IgD-negative memory B cell (primary cell): ENCODE results near the gene CFAP251. TPM values are rescaled to one million over a fixed set of nuclear protein-coding genes. Genes with fewer than 3 reads are reported as not detected.
"Not testable (repeated sequence)": the region's sequence is repeated elsewhere in the genome, so short reads cannot be mapped to it uniquely, and the experiment has no call there.

ENCODE experiments used
- H3K27ac Mint-ChIP-seq, 3 donors: one replicate each; pipeline ENCODE4 v1.8.0; 2020 to 2022; ENCODE audit warnings: mild to moderate bottlenecking in 3 of 3, mixed read lengths in 3 of 3, moderate library complexity in 1 of 3
- H3K27me3 Mint-ChIP-seq: one replicate; pipeline ENCODE4 v1.8.0; 2021; ENCODE audit warnings: mixed read lengths
- H3K36me3 Mint-ChIP-seq: one replicate; pipeline ENCODE4 v1.8.0; 2020; ENCODE audit warnings: mild to moderate bottlenecking, mixed read lengths
- H3K4me1 Mint-ChIP-seq, 3 donors: one replicate each; pipeline ENCODE4 v1.8.0; 2020 to 2022; ENCODE audit warnings: mixed read lengths in 3 of 3, mild to moderate bottlenecking in 1 of 3
- H3K4me3 Mint-ChIP-seq, 4 donors: one replicate each; pipeline ENCODE4 v1.8.0; 2020 to 2022; ENCODE audit warnings: mild to moderate bottlenecking in 4 of 4, mixed read lengths in 4 of 4, moderate library complexity in 3 of 4
- H3K9me3 Mint-ChIP-seq, 3 donors: one replicate each; pipeline ENCODE4 v1.8.0; 2020 to 2021; ENCODE audit warnings: mixed read lengths in 3 of 3, mild to moderate bottlenecking in 1 of 3
- polyA plus RNA-seq: library from polyadenylated mRNA; unstranded; fragments of 300-500 nt; fragmentation: Illumina TruSeq; gene quantifications from one replicate; pipeline ENCODE4 v1.2.3, GENCODE V29; 2021

CFAP251 gene
- polyA plus RNA-seq, 1 donor from 2014 or later: not detected

GRCh38 chr12:121889661-121890060, 28.7 kb upstream of the CFAP251 start:
- not testable (repeated sequence) for H3K36me3 Mint-ChIP-seq, H3K9me3 Mint-ChIP-seq, H3K27me3 Mint-ChIP-seq
- Mint-ChIP-seq H3K4me3 (peak overlapping the region; percentile 97 to 100 (median 99)), H3K27ac (peak overlapping the region; percentile 97 to 99 (median 97)), H3K4me1 (peaks cover 17 to 24% (median 20%) of the 10 kb centered on the region in 3 donors)

GRCh38 chr12:121892673-121893561, 25.5 kb upstream of the CFAP251 start:
- H3K4me3 Mint-ChIP-seq: peak overlapping the region in 2 of 4 donors; percentile 3 to 17
- peaks cover 2% of the 10 kb centered on the region for H3K36me3 Mint-ChIP-seq
- H3K9me3 Mint-ChIP-seq: no peaks in the 10 kb centered on the region
- peak overlapping the region in 1 of 3 donors; percentile 26 for H3K27ac Mint-ChIP-seq
- peaks cover 17 to 22% (median 20%) of the 10 kb centered on the region in 3 donors for H3K4me1 Mint-ChIP-seq
- no peaks in the 10 kb centered on the region for H3K27me3 Mint-ChIP-seq

GRCh38 chr12:121893961-121894460, 24.4 kb upstream of the CFAP251 start:
- Mint-ChIP-seq H3K27me3 (no peaks in the 10 kb centered on the region), H3K36me3 (peaks cover 2% of the 10 kb centered on the region), H3K4me3 (peak overlapping the region in 2 of 4 donors; percentile 26 to 62), H3K9me3 (no peaks in the 10 kb centered on the region), H3K4me1 (peaks cover 8 to 18% (median 17%) of the 10 kb centered on the region in 3 donors), H3K27ac (peak overlapping the region in 1 of 3 donors; percentile 85)

- H3K27ac Mint-ChIP-seq: no peak overlapping the region
- H3K4me3 Mint-ChIP-seq: peak overlapping the region in 2 of 4 donors; percentile 37
- H3K36me3 Mint-ChIP-seq: peaks cover 2% of the 10 kb centered on the region
- H3K9me3 Mint-ChIP-seq: no peaks in the 10 kb centered on the region
- H3K27me3 Mint-ChIP-seq: no peaks in the 10 kb centered on the region
- H3K4me1 Mint-ChIP-seq: peaks cover 2 to 12% (median 11%) of the 10 kb centered on the region in 3 donors
Measured at GRCh38 chr12:121894633-121895032, 23.8 kb upstream of the CFAP251 start.

GRCh38 chr12:121898287-121898686, 20.1 kb upstream of the CFAP251 start:
- Mint-ChIP-seq H3K4me1 (peaks cover 0 to 4% (median 0%) of the 10 kb centered on the region in 3 donors), H3K27ac (no peak overlapping the region), H3K36me3 (peaks cover 12% of the 10 kb centered on the region), H3K4me3 (no peak overlapping the region), H3K27me3 (no peaks in the 10 kb centered on the region), H3K9me3 (no peaks in the 10 kb centered on the region)

GRCh38 chr12:121899590-121899989, 18.8 kb upstream of the CFAP251 start:
- no peak overlapping the region for H3K27ac Mint-ChIP-seq
- no peaks in the 10 kb centered on the region for H3K4me1 Mint-ChIP-seq
- no peaks in the 10 kb centered on the region for H3K9me3 Mint-ChIP-seq
- peaks cover 15% of the 10 kb centered on the region for H3K36me3 Mint-ChIP-seq
- H3K27me3 Mint-ChIP-seq: no peaks in the 10 kb centered on the region
- H3K4me3 Mint-ChIP-seq: no peak overlapping the region

- H3K9me3 Mint-ChIP-seq: no peaks in the 10 kb centered on the region
- no peaks in the 10 kb centered on the region for H3K27me3 Mint-ChIP-seq
- H3K4me1 Mint-ChIP-seq: peaks cover 0 to 1% (median 0%) of the 10 kb centered on the region in 3 donors
- peaks cover 14% of the 10 kb centered on the region for H3K36me3 Mint-ChIP-seq
- no peak overlapping the region for H3K4me3 Mint-ChIP-seq
- H3K27ac Mint-ChIP-seq: peak overlapping the region in 1 of 3 donors; percentile 56
Measured at GRCh38 chr12:121903202-121903601, 15.2 kb upstream of the CFAP251 start.

GRCh38 chr12:121905746-121906145, 12.6 kb upstream of the CFAP251 start:
- Mint-ChIP-seq H3K4me3 (no peak overlapping the region), H3K4me1 (peaks cover 0 to 2% (median 1%) of the 10 kb centered on the region in 3 donors), H3K27me3 (no peaks in the 10 kb centered on the region), H3K27ac (no peak overlapping the region), H3K9me3 (no peaks in the 10 kb centered on the region), H3K36me3 (peaks cover 19% of the 10 kb centered on the region)

- Mint-ChIP-seq H3K4me3 (no peak overlapping the region), H3K27me3 (no peaks in the 10 kb centered on the region), H3K36me3 (peaks cover 8% of the 10 kb centered on the region), H3K9me3 (no peaks in the 10 kb centered on the region), H3K4me1 (peaks cover 0 to 6% (median 4%) of the 10 kb centered on the region in 3 donors), H3K27ac (peak overlapping the region in 1 of 3 donors; percentile 14)
Measured at GRCh38 chr12:121908702-121909101, 9.7 kb upstream of the CFAP251 start.

- no peaks in the 10 kb centered on the region for H3K9me3 Mint-ChIP-seq
- H3K36me3 Mint-ChIP-seq: peaks cover 6% of the 10 kb centered on the region
- H3K27ac Mint-ChIP-seq: peak overlapping the region in 1 of 3 donors; percentile 59
Measured at GRCh38 chr12:121911824-121912585, 6.4 kb upstream of the CFAP251 start.

GRCh38 chr12:121915841-121916321, 2.5 kb upstream of the CFAP251 start:
- Mint-ChIP-seq H3K27me3 (no peaks in the 10 kb centered on the region), H3K4me1 (peaks cover 5 to 15% (median 7%) of the 10 kb centered on the region in 3 donors), H3K36me3 (no peaks in the 10 kb centered on the region), H3K27ac (peak overlapping the region in 2 of 3 donors; percentile 17 to 80), H3K9me3 (no peaks in the 10 kb centered on the region), H3K4me3 (no peak overlapping the region)

More at GRCh38 chr12:121911824-121912585, 6.4 kb upstream of the CFAP251 start:
- H3K4me1 Mint-ChIP-seq: peaks cover 0 to 6% (median 5%) of the 10 kb centered on the region in 3 donors
- no peaks in the 10 kb centered on the region for H3K27me3 Mint-ChIP-seq
- H3K4me3 Mint-ChIP-seq: peak overlapping the region in 1 of 4 donors; percentile 72

- H3K36me3 Mint-ChIP-seq: peaks cover 2% of the 10 kb centered on the region
- no peaks in the 10 kb centered on the region for H3K27me3 Mint-ChIP-seq
- H3K9me3 Mint-ChIP-seq: no peaks in the 10 kb centered on the region
- peak overlapping the region in 1 of 4 donors; percentile 4 for H3K4me3 Mint-ChIP-seq
- H3K27ac Mint-ChIP-seq: peak overlapping the region; percentile 53 to 95 (median 91)
- peaks cover 5 to 15% (median 11%) of the 10 kb centered on the region in 3 donors for H3K4me1 Mint-ChIP-seq
Measured at GRCh38 chr12:121916719-121917118, 1.7 kb upstream of the CFAP251 start.

- Mint-ChIP-seq H3K4me1 (peaks cover 5 to 12% (median 9%) of the 10 kb centered on the region in 3 donors), H3K36me3 (peaks cover 2% of the 10 kb centered on the region), H3K4me3 (peak overlapping the region in 3 of 4 donors; percentile 26 to 90 (median 38)), H3K9me3 (no peaks in the 10 kb centered on the region), H3K27me3 (no peaks in the 10 kb centered on the region), H3K27ac (peak overlapping the region in 2 of 3 donors; percentile 53 to 95)
Measured at GRCh38 chr12:121918679-121919038, 267 bp downstream of the CFAP251 start.

GRCh38 chr12:121921066-121921465, 2.7 kb downstream of the CFAP251 start:
- H3K4me1 Mint-ChIP-seq: peaks cover 5 to 12% (median 9%) of the 10 kb centered on the region in 3 donors
- no peaks in the 10 kb centered on the region for H3K9me3 Mint-ChIP-seq
- H3K27me3 Mint-ChIP-seq: no peaks in the 10 kb centered on the region
- H3K36me3 Mint-ChIP-seq: peaks cover 2% of the 10 kb centered on the region
- H3K27ac Mint-ChIP-seq: peak overlapping the region in 1 of 3 donors; percentile 55
- H3K4me3 Mint-ChIP-seq: no peak overlapping the region

GRCh38 chr12:121925358-121925695, 6.9 kb downstream of the CFAP251 start:
- H3K4me1 Mint-ChIP-seq: peaks cover 11 to 12% (median 11%) of the 10 kb centered on the region in 3 donors
- no peak overlapping the region for H3K4me3 Mint-ChIP-seq
- H3K9me3 Mint-ChIP-seq: no peaks in the 10 kb centered on the region
- H3K36me3 Mint-ChIP-seq: peaks cover 2% of the 10 kb centered on the region
- H3K27ac Mint-ChIP-seq: peak overlapping the region in 1 of 3 donors; percentile 70
- no peaks in the 10 kb centered on the region for H3K27me3 Mint-ChIP-seq
